WTC11 (cell line): Measurements from ENCODE around the gene FBXL12. TPM values are rescaled to one million over a fixed set of nuclear protein-coding genes. Genes with fewer than 3 reads are reported as not detected.

Experiments
- ATAC-seq: fragments of 200-7000 bp; cut with Tn5 transposase; 2 replicates; pipeline ENCODE4 v1.10.0; 2021; ENCODE audit warnings: mild to moderate bottlenecking, moderate library complexity
- CTCF ChIA-PET: fragments of 300-600 bp; sonication (Branson Sonifier 250); formaldehyde crosslinking; loops from one replicate; lab custom pipeline; 2021; ENCODE audit warnings: antibody characterized with exemption; lab: Charles Lee
- POLR2A ChIA-PET: fragments of 350-600 bp; sonication (Branson Sonifier 250); formaldehyde crosslinking; loops from one replicate; lab custom pipeline; 2021; ENCODE audit warnings: antibody characterized with exemption; lab: Charles Lee
- DNase-seq: peaks from one replicate; pipeline ENCODE4 v3.0.0; 2021; ENCODE audit warnings: low spot score
- H3K27ac Mint-ChIP-seq: 2 replicates; pipeline ENCODE4 v1.8.0; 2021; ENCODE audit warnings: mixed read lengths
- H3K27me3 Mint-ChIP-seq: 2 replicates; pipeline ENCODE4 v1.8.0; 2021; ENCODE audit warnings: low read depth, mild to moderate bottlenecking, moderate library complexity, mixed read lengths
- H3K36me3 Mint-ChIP-seq: 2 replicates; pipeline ENCODE4 v1.8.0; 2021; ENCODE audit warnings: mixed read lengths
- H3K4me1 Mint-ChIP-seq: 2 replicates; pipeline ENCODE4 v1.8.0; 2022; ENCODE audit warnings: mixed read lengths
- H3K4me3 Mint-ChIP-seq: 2 replicates; pipeline ENCODE4 v1.8.0; 2021; ENCODE audit warnings: mild to moderate bottlenecking, moderate library complexity, mixed read lengths
- H3K9me3 Mint-ChIP-seq: 2 replicates; pipeline ENCODE4 v1.8.0; 2021; ENCODE audit warnings: mixed read lengths
- CREB1 ChIP-seq: sonication (generic); formaldehyde crosslinking; IDR thresholded peaks from 2 replicates; pipeline ENCODE4 v1.8.0; 2023; ENCODE audit warnings: mild to moderate bottlenecking, missing genetic modification reagents
- CREM ChIP-seq: sonication (generic); formaldehyde crosslinking; IDR thresholded peaks from 2 replicates; pipeline ENCODE4 v1.8.1; 2022; ENCODE audit warnings: mild to moderate bottlenecking, missing genetic modification reagents, moderate library complexity
- ELF4 ChIP-seq: sonication (generic); formaldehyde crosslinking; IDR thresholded peaks from 2 replicates; pipeline ENCODE4 v1.8.1; 2022; ENCODE audit warnings: low read depth, mild to moderate bottlenecking, moderate library complexity, missing genetic modification reagents
- ETV6 ChIP-seq: sonication (generic); formaldehyde crosslinking; IDR thresholded peaks from 2 replicates; pipeline ENCODE4 v1.8.1; 2022; ENCODE audit warnings: mild to moderate bottlenecking, missing genetic modification reagents
- FOXK1 ChIP-seq: sonication (generic); formaldehyde crosslinking; IDR thresholded peaks from 2 replicates; pipeline ENCODE4 v1.8.0; 2022; ENCODE audit warnings: mild to moderate bottlenecking, moderate library complexity, missing genetic modification reagents
- HMGA2 ChIP-seq: fragments of 250-450 bp; sonication (Bioruptor Pico); IDR thresholded peaks from 2 replicates; pipeline ENCODE4 v1.4.0; 2021; ENCODE audit warnings: mild to moderate bottlenecking, moderate library complexity
- JAZF1 ChIP-seq: fragments of 250-450 bp; sonication (Bioruptor Pico); IDR thresholded peaks from 2 replicates; pipeline ENCODE4 v1.9.0; 2021; ENCODE audit warnings: moderate library complexity, mild to moderate bottlenecking, inconsistent platforms
- MXD4 ChIP-seq: fragments of 250-450 bp; sonication (Bioruptor Pico); IDR thresholded peaks from 2 replicates; pipeline ENCODE4 v1.8.0; 2021; ENCODE audit warnings: mild to moderate bottlenecking, moderate library complexity, borderline replicate concordance
- MYBL2 ChIP-seq: sonication (generic); formaldehyde crosslinking; IDR thresholded peaks from 2 replicates; pipeline ENCODE4 v1.8.1; 2023; ENCODE audit warnings: mild to moderate bottlenecking, moderate library complexity, missing genetic modification reagents
- NR3C1 ChIP-seq: sonication (generic); formaldehyde crosslinking; conservative IDR thresholded peaks from 2 replicates; pipeline ENCODE4 v1.8.1; 2023; ENCODE audit warnings: low read depth, mild to moderate bottlenecking, missing genetic modification reagents
- RELA ChIP-seq: sonication (generic); formaldehyde crosslinking; IDR thresholded peaks from 2 replicates; pipeline ENCODE4 v1.8.1; 2022; ENCODE audit warnings: missing genetic modification reagents, mild to moderate bottlenecking, borderline replicate concordance
- RORB ChIP-seq: fragments of 250-450 bp; sonication (Bioruptor Pico); IDR thresholded peaks from 2 replicates; pipeline ENCODE4 v1.9.0; 2021; ENCODE audit warnings: mild to moderate bottlenecking
- SMAD3 ChIP-seq: sonication (generic); formaldehyde crosslinking; IDR thresholded peaks from 2 replicates; pipeline ENCODE4 v1.8.0; 2022; ENCODE audit warnings: missing genetic modification reagents, mild to moderate bottlenecking, borderline replicate concordance
- SP1 ChIP-seq: sonication (generic); formaldehyde crosslinking; conservative IDR thresholded peaks from 2 replicates; pipeline ENCODE4 v1.8.1; 2022; ENCODE audit warnings: missing genetic modification reagents
- TEAD1 ChIP-seq: sonication (generic); formaldehyde crosslinking; IDR thresholded peaks from 2 replicates; pipeline ENCODE4 v1.8.0; 2022; ENCODE audit warnings: mild to moderate bottlenecking, missing genetic modification reagents
- TP53 ChIP-seq: sonication (generic); formaldehyde crosslinking; IDR thresholded peaks from 2 replicates; pipeline ENCODE4 v1.8.1; 2023; ENCODE audit warnings: mild to moderate bottlenecking, missing genetic modification reagents
- ZNF317 ChIP-seq: sonication (generic); formaldehyde crosslinking; IDR thresholded peaks from 2 replicates; pipeline ENCODE4 v1.8.1; 2023; ENCODE audit warnings: low read depth, mild to moderate bottlenecking, moderate library complexity, missing genetic modification reagents, borderline replicate concordance
- total RNA-seq: library from RNA; stranded (reverse); gene quantifications from 3 replicates; pipeline ENCODE4 v1.2.3, GENCODE V29; 2021
- TF ChIP-seq, protein P1 (sequence below): sonication (generic); formaldehyde crosslinking; IDR thresholded peaks from 2 replicates; pipeline ENCODE4 v1.8.1; 2023; ENCODE audit warnings: mild to moderate bottlenecking, missing genetic modification reagents, borderline replicate concordance
- TF ChIP-seq, protein P2 (sequence below): sonication (generic); formaldehyde crosslinking; IDR thresholded peaks from 2 replicates; pipeline ENCODE4 v1.8.0; 2022; ENCODE audit warnings: mild to moderate bottlenecking, missing genetic modification reagents
- TF ChIP-seq, protein P3 (sequence below): sonication (generic); formaldehyde crosslinking; IDR thresholded peaks from 2 replicates; pipeline ENCODE4 v1.8.1; 2023; ENCODE audit warnings: mild to moderate bottlenecking, moderate library complexity, missing genetic modification reagents
- TF ChIP-seq, protein P4 (sequence below): sonication (generic); formaldehyde crosslinking; IDR thresholded peaks from 2 replicates; pipeline ENCODE4 v1.8.0; 2022; ENCODE audit warnings: mild to moderate bottlenecking, missing genetic modification reagents
- TF ChIP-seq, protein P5 (sequence below): fragments of 250-450 bp; sonication (Bioruptor Pico); IDR thresholded peaks from 2 replicates; pipeline ENCODE4 v1.9.0; 2021; ENCODE audit warnings: moderate library complexity, mild to moderate bottlenecking, inconsistent platforms, borderline replicate concordance
- TF ChIP-seq, protein P6 (sequence below): sonication (generic); formaldehyde crosslinking; IDR thresholded peaks from 2 replicates; pipeline ENCODE4 v1.8.0; 2023; ENCODE audit warnings: missing genetic modification reagents
- TF ChIP-seq, protein P7 (sequence below): sonication (generic); formaldehyde crosslinking; IDR thresholded peaks from 2 replicates; pipeline ENCODE4 v1.8.0; 2022; ENCODE audit warnings: mild to moderate bottlenecking, missing genetic modification reagents

FBXL12 gene
- total RNA-seq, 1 experiment from 2014 or later, result 37.6 TPM

DNA sequence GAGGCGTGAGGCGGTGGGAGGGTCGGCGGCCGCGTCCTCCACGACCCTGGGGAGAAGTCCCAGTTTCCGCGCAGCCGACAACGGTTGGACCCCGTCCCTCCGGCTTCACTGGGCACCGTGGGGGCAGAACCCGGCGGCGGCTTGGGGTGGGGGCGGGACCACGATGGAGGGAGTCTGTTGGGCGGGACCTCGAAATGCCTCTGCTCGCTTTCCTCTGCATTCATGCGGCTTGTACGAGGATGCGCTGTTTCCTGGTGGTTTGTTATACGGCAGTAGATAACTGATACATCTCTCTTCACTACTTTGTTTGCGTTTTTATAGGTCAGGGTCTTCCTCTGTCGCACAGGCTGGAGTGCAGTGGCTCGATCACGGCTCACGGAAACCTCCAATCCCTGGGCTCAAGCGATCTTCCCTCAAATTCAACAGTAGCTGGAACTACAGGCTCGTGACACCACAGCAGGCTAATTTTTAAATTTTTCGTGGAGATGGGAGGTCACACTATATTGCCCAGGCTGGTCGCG, 25.7 kb downstream of the FBXL12 start (continued):
- TF ChIP-seq, protein P1, sequence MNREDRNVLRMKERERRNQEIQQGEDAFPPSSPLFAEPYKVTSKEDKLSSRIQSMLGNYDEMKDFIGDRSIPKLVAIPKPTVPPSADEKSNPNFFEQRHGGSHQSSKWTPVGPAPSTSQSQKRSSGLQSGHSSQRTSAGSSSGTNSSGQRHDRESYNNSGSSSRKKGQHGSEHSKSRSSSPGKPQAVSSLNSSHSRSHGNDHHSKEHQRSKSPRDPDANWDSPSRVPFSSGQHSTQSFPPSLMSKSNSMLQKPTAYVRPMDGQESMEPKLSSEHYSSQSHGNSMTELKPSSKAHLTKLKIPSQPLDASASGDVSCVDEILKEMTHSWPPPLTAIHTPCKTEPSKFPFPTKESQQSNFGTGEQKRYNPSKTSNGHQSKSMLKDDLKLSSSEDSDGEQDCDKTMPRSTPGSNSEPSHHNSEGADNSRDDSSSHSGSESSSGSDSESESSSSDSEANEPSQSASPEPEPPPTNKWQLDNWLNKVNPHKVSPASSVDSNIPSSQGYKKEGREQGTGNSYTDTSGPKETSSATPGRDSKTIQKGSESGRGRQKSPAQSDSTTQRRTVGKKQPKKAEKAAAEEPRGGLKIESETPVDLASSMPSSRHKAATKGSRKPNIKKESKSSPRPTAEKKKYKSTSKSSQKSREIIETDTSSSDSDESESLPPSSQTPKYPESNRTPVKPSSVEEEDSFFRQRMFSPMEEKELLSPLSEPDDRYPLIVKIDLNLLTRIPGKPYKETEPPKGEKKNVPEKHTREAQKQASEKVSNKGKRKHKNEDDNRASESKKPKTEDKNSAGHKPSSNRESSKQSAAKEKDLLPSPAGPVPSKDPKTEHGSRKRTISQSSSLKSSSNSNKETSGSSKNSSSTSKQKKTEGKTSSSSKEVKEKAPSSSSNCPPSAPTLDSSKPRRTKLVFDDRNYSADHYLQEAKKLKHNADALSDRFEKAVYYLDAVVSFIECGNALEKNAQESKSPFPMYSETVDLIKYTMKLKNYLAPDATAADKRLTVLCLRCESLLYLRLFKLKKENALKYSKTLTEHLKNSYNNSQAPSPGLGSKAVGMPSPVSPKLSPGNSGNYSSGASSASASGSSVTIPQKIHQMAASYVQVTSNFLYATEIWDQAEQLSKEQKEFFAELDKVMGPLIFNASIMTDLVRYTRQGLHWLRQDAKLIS (CRISPR knock-in tag), result no peak

DNA sequence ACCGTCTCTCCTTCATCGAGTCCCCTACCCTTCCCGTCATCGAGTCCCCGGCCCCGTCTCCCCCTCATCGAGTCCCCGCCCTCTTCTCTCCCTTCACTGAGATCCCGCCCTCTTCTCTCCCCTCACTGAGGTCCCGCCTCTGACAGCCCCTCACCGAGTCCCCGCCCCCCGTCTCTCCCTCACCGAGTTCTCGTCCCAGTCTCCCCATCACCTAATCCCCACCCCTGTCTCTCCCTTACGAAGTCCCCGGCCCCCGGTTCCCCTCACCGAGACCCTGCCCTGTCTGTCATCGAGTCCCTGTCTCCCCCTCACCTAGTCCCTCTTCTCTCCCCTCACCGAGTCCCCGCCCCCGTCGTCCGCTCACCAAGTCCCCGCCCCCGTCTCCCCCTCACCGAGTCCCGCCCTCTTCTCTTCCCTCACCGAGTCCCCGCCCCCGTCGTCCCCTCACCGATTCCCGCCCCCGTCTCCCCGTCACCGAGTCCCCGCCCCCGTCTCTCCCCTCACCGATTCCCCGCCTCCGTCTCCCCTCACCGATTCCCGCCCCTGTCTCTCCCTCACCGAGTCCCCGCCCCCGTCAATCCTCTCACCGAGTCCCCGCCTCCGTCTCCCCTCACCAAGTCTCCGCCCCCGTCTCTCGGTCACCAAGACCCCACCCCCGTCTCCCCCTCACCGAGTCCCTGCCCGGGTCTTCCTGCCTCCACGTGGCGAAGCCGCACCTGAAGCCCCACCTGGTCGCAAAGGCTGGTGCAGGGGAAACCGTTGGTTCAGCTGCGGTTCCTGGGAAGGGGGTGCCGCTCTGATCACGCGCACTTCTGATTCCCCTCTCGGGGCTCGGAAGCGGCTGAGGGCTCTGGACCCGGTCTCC, 26.4 kb downstream of the FBXL12 start:
- H3K9me3 Mint-ChIP-seq, result no peaks in the 10 kb centered on the region
- peak overlapping the region; percentile 91 for H3K4me3 Mint-ChIP-seq
- H3K27me3 Mint-ChIP-seq, result no peaks in the 10 kb centered on the region
- peaks cover 39% of the 10 kb centered on the region for H3K4me1 Mint-ChIP-seq
- ChIA-PET CTCF (interaction anchor here (2.0 kb wide), 1 partner anchor 206 kb away, joined by 6 read pairs; no protein-coding TSS in a partner anchor), POLR2A (no interaction called here)
- ATAC-seq (peak; percentile 69), DNase-seq (peak; percentile 97)
- H3K36me3 Mint-ChIP-seq, result peaks cover 2% of the 10 kb centered on the region; the same call in 1 of the 2 replicates
- H3K27ac Mint-ChIP-seq, result 0 out of 2 replicates have a peak overlapping the region, but pooled peaks have one; percentile 36
- TF ChIP-seq RELA (peak; percentile 76; the same call in 1 of the 2 replicates), TEAD1 (CRISPR knock-in tag) (0 out of 2 replicates have a peak, but pooled peaks have one; percentile 6), ZNF317 (CRISPR knock-in tag) (peak; percentile 40; the same call in 1 of the 2 replicates), RORB (CRISPR knock-in tag) (no peak), TP53 (CRISPR knock-in tag) (peak; percentile 46; the same call in 1 of the 2 replicates), NR3C1 (CRISPR knock-in tag) (0 out of 2 replicates have a peak, but pooled peaks have one; percentile 18), HMGA2 (CRISPR knock-in tag) (no peak), MYBL2 (peak; percentile 66; the same call in 1 of the 2 replicates), SP1 (peak; percentile 74; the same call in 1 of the 2 replicates), CREB1 (CRISPR knock-in tag) (peak; percentile 68; the same call in 1 of the 2 replicates), FOXK1 (CRISPR knock-in tag) (peak; percentile 64; the same call in 1 of the 2 replicates), JAZF1 (CRISPR knock-in tag) (no peak), MXD4 (CRISPR knock-in tag) (no peak), SMAD3 (0 out of 2 replicates have a peak, but pooled peaks have one; percentile 21), ETV6 (CRISPR knock-in tag) (peak; percentile 79; the same call in 1 of the 2 replicates), CREM (CRISPR knock-in tag) (peak; percentile 65; the same call in 1 of the 2 replicates), ELF4 (CRISPR knock-in tag) (0 out of 2 replicates have a peak, but pooled peaks have one; percentile 11)
- TF ChIP-seq, protein P2, sequence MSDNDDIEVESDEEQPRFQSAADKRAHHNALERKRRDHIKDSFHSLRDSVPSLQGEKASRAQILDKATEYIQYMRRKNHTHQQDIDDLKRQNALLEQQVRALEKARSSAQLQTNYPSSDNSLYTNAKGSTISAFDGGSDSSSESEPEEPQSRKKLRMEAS (CRISPR knock-in tag), result peak; percentile 95
- TF ChIP-seq, protein P3, sequence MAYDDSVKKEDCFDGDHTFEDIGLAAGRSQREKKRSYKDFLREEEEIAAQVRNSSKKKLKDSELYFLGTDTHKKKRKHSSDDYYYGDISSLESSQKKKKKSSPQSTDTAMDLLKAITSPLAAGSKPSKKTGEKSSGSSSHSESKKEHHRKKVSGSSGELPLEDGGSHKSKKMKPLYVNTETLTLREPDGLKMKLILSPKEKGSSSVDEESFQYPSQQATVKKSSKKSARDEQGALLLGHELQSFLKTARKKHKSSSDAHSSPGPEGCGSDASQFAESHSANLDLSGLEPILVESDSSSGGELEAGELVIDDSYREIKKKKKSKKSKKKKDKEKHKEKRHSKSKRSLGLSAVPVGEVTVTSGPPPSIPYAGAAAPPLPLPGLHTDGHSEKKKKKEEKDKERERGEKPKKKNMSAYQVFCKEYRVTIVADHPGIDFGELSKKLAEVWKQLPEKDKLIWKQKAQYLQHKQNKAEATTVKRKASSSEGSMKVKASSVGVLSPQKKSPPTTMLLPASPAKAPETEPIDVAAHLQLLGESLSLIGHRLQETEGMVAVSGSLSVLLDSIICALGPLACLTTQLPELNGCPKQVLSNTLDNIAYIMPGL (CRISPR knock-in tag), result 0 out of 2 replicates have a peak, but pooled peaks have one; percentile 49
- TF ChIP-seq, protein P4, sequence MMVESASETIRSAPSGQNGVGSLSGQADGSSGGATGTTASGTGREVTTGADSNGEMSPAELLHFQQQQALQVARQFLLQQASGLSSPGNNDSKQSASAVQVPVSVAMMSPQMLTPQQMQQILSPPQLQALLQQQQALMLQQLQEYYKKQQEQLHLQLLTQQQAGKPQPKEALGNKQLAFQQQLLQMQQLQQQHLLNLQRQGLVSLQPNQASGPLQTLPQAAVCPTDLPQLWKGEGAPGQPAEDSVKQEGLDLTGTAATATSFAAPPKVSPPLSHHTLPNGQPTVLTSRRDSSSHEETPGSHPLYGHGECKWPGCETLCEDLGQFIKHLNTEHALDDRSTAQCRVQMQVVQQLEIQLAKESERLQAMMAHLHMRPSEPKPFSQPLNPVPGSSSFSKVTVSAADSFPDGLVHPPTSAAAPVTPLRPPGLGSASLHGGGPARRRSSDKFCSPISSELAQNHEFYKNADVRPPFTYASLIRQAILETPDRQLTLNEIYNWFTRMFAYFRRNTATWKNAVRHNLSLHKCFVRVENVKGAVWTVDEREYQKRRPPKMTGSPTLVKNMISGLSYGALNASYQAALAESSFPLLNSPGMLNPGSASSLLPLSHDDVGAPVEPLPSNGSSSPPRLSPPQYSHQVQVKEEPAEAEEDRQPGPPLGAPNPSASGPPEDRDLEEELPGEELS, result peak; percentile 60; the same call in 1 of the 2 replicates
- TF ChIP-seq, protein P5, sequence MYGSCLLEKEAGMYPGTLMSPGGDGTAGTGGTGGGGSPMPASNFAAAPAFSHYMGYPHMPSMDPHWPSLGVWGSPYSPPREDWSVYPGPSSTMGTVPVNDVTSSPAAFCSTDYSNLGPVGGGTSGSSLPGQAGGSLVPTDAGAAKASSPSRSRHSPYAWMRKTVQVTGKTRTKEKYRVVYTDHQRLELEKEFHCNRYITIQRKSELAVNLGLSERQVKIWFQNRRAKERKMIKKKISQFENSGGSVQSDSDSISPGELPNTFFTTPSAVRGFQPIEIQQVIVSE, result no peak
- TF ChIP-seq, protein P6, sequence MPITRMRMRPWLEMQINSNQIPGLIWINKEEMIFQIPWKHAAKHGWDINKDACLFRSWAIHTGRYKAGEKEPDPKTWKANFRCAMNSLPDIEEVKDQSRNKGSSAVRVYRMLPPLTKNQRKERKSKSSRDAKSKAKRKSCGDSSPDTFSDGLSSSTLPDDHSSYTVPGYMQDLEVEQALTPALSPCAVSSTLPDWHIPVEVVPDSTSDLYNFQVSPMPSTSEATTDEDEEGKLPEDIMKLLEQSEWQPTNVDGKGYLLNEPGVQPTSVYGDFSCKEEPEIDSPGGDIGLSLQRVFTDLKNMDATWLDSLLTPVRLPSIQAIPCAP (CRISPR knock-in tag), result peak; percentile 58; the same call in 1 of the 2 replicates
- TF ChIP-seq, protein P7, sequence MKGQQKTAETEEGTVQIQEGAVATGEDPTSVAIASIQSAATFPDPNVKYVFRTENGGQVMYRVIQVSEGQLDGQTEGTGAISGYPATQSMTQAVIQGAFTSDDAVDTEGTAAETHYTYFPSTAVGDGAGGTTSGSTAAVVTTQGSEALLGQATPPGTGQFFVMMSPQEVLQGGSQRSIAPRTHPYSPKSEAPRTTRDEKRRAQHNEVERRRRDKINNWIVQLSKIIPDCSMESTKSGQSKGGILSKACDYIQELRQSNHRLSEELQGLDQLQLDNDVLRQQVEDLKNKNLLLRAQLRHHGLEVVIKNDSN (CRISPR knock-in tag), result peak; percentile 58; the same call in 1 of the 2 replicates
